ENCODE measurements around the gene KCND3.

DNA sequence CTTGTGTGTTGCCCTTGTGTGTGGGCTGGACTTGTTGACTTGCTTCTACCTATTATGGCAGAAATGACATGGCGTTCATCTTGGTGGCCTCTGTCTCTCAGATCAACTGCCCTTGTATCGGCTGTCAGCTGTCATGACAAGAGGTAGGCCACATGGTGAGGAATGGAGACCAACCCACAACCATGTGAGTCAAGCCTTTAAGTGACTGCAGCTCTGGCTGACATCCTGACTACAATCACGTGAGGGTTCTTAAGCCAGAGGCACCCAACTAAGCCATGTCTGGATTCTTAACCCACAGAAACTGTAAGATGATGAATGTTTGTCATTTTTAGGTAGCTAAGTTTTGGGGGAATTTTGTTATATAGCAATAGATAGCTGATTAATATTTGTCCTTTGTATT lies 82.1 kb downstream of the KCND3 start:
- TF ChIP-seq, protein P1, sequence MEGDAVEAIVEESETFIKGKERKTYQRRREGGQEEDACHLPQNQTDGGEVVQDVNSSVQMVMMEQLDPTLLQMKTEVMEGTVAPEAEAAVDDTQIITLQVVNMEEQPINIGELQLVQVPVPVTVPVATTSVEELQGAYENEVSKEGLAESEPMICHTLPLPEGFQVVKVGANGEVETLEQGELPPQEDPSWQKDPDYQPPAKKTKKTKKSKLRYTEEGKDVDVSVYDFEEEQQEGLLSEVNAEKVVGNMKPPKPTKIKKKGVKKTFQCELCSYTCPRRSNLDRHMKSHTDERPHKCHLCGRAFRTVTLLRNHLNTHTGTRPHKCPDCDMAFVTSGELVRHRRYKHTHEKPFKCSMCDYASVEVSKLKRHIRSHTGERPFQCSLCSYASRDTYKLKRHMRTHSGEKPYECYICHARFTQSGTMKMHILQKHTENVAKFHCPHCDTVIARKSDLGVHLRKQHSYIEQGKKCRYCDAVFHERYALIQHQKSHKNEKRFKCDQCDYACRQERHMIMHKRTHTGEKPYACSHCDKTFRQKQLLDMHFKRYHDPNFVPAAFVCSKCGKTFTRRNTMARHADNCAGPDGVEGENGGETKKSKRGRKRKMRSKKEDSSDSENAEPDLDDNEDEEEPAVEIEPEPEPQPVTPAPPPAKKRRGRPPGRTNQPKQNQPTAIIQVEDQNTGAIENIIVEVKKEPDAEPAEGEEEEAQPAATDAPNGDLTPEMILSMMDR (IDR thresholded peaks at IDR 0.05), result no peak
- no peak for TF ChIP-seq POLR2AphosphoS5 (IDR thresholded peaks at IDR 0.05; ENCODE audit: insufficient read depth in 1 of 2, low read depth in 1 of 2)
- TF ChIP-seq POLR2A (IDR thresholded peaks at IDR 0.05), result no peak
